Fibroblast of skin of scalp (primary cell): ENCODE measurements around the gene SETD6.
"Not testable (repeated sequence)": the region's sequence is repeated elsewhere in the genome, so short reads cannot be mapped to it uniquely, and the experiment has no call there.

ENCODE experiments used
- DNase-seq: peaks from one replicate; pipeline ENCODE4 v3.0.0-alpha.2; 2013

Gene SETD6

GRCh38 chr16:58537124-58537906, 22.0 kb downstream of the SETD6 start:
- DNase-seq: no peak

DNA sequence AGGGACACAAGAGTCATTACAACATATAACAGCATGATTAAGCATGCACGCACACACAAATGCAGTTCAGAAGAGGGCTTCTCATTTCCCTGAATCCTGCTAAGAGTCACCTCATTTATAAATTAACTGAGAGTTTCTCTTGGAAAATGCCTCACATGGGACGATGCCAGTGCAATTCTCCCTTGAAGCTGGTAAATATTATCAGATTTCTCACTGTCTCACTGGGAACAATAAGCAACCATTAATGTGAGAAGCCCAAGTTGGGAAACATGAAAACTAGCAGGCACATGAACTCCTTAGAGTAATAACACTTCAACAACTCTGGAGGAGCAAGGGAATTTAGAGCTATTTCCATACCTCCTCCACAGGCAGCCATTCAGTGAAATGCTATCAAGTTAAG, 26.4 kb downstream of the SETD6 start:
- DNase-seq: no peak

- no peak for DNase-seq
Observed at GRCh38 chr16:58542291-58542690, 27.0 kb downstream of the SETD6 start.

DNA sequence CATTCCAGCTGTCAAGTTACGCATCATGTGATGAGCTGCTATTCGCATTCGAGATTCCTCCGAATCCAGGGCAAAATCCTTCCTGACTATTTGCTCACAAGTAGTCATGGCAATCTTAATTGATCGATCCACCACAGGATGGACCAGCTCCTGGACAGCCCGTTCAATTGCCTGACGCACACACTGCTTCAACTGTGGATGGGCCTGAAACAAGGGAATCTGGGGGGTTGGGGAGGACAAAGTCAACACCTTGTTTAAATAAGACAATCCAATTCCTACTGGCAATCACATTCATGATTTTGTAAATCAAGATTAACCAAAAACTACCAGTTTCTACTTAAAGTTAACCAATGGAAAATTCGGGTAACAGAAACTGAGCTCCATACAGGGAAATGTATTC, 28.4 kb downstream of the SETD6 start:
- no peak for DNase-seq

DNA sequence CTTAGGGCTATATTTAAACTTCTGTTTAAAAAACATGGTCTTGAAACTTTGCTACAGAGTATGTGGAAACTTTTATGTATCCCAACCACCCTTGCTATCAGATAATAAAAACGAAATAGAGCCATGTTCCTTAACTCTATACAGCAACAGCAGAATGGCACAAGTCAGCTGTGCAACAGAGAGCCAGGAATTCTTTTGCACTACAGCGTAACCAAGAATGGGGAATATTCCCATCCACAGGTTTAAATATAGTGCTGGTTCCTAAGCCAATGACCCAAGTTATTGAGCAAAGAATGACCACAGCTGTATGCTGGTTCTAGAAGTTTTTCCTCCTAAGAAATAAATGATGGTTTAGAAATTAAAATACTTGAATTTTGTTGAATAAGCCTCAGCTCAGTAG, 33.1 kb downstream of the SETD6 start:
- DNase-seq: no peak

DNA sequence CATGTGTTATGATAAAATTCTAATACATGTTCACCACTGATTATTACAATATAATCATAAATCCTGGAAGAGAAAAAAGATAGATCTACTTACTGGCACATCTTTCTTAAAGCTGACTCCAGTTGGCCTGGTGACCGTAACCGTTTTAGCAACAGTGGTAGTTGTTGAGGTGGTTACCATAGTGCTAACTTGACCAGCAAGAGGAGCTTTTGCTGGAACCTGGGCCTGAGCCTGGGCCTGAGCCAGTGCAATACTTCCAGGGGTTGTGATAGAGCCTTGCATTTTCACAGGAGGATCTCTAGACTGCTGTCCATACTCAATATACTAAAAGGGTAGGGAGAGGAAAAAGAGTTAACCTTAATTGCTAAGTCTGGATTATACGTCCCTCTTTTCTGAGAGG, 36.2 kb downstream of the SETD6 start:
- no peak for DNase-seq

DNA sequence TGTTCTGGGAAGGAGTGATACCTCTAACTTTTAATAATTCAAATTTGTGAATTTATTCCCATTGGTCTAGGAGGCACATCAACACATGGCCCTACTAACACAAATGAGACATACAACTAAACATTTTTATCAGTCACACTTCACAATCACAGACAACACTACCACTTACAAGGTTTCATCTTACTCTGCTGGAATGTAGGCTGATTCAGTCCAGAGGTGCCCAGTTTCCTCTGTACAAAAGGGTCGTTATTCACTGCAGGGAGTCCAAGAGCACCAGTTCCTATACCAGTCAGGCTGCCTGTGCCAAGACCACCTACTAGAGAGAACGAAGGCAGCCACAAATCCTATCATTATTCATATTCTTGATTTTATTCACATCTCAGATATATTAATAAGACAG, 41.4 kb downstream of the SETD6 start:
- DNase-seq: no peak

DNA sequence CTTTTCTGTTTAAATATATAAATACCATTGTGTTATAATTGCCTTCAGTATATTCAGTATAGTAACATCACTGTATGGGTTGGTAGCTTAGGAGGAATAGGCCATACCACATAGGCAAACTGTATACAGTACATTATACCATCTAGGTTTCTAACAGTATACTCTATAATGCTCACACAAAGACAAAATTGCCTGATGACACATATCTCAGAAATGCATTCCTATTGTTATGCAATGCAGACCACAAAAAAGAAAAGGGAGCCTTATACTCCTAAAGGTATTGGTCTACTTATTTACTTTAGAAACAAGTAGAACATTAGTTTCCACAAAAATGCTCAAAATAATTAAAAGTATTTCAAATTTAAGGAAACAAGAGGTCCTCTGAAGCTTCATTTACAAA, 47.9 kb downstream of the SETD6 start:
- DNase-seq: peak; percentile 52

DNA sequence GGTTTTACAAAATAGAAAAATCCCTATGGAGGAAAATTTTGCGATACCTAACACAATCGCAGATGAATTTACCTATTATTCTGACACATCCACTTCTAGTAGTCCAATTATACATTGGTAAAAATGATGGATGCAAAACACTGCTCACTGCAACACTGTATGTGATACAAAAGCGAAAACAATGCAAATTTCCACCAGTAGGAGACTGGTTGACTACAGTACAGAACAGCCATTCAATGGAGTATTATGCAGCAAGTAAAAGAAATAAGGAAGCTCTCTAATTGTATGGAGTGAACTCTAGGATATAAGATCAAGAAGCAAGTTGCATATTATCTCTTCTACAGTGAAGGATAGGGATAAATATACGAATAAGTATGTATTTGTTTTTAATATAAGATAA, 48.5 kb downstream of the SETD6 start:
- no peak for DNase-seq

GRCh38 chr16:58565697-58566096, 50.4 kb downstream of the SETD6 start:
- DNase-seq: not testable (repeated sequence)
